A549 (cell line): ENCODE data around the gene TBC1D22A. TPM values are rescaled to one million over a fixed set of nuclear protein-coding genes. Genes with fewer than 3 reads are reported as not detected.
A peak's percentile ranks its signal among the peaks of the same experiment; 100 is the strongest.

Experiments
- ATAC-seq, 2 experiments: fragments of 200-7000 bp in 1 of 2; fragments of >200 bp in 1 of 2; cut with Nextera tagmentation in 1 of 2; cut with Tn5 transposase in 1 of 2; 3 replicates each; pipeline versions ENCODE4 v1.8.0 to v1.9.1; 2018 to 2020; ENCODE audit warnings: mild to moderate bottlenecking in 1 of 2, moderate library complexity in 1 of 2
- CTCF ChIA-PET: fragments of 300-600 bp; sonication (Branson Sonifier 250); formaldehyde crosslinking; extraction: SDS; loops from one replicate; lab custom pipeline; 2021; ENCODE audit warnings: antibody characterized with exemption, inconsistent platforms; lab: Yijun Ruan, JAX
- POLR2A ChIA-PET: fragments of 350-600 bp; formaldehyde crosslinking; extraction: SDS; loops from one replicate; lab custom pipeline; 2021; ENCODE audit warnings: antibody characterized with exemption, inconsistent platforms; lab: Yijun Ruan, JAX
- DNase-seq, 2 experiments: peaks; one replicate each; pipeline versions ENCODE4 v3.0.0 to v3.0.0-alpha.2; 2011 to 2016; ENCODE audit warnings: low read depth in 1 of 2, low spot score in 1 of 2
- FAIRE-seq: peaks from 2 replicates; lab custom pipeline; 2011; peaks lifted over from hg19 to GRCh38; lab: Jason Lieb, UNC
- H3K27ac ChIP-seq, 2 experiments: fragments of >200 bp; sonication (Bioruptor Twin); formaldehyde crosslinking; 3 replicates each; pipeline ENCODE4 v1.5.1; 2016 to 2017
- H3K4me1 ChIP-seq: fragments of >200 bp; sonication (Bioruptor Twin); formaldehyde crosslinking; 3 replicates; pipeline ENCODE4 v1.6.1; 2016
- H3K4me2 ChIP-seq: fragments of >200 bp; sonication (Bioruptor Twin); formaldehyde crosslinking; 3 replicates; pipeline ENCODE4 v1.6.1; 2016
- H3K4me3 ChIP-seq: fragments of >200 bp; sonication (Bioruptor Twin); formaldehyde crosslinking; 3 replicates; pipeline ENCODE4 v1.5.1; 2016
- H3K9me3 ChIP-seq: fragments of >200 bp; sonication (Bioruptor Twin); formaldehyde crosslinking; 3 replicates; pipeline ENCODE4 v1.6.1; 2016
- CHD2 ChIP-seq: fragments of 150-350 bp; IDR thresholded peaks from 2 replicates; pipeline ENCODE4 v1.6.1; 2014; ENCODE audit warnings: low read length; ENCODE audit not compliant: partially characterized antibody
- CHD4 ChIP-seq: fragments of 200-600 bp; sonication (generic); IDR thresholded peaks from 2 replicates; pipeline ENCODE4 v1.6.1; 2016; ENCODE audit warnings: antibody characterized with exemption, mild to moderate bottlenecking, borderline replicate concordance
- EHF ChIP-seq: fragments of 250-450 bp; sonication (Bioruptor Pico); IDR thresholded peaks from 2 replicates; pipeline ENCODE4 v1.5.0; 2020; ENCODE audit warnings: mild to moderate bottlenecking
- ESRRA ChIP-seq: fragments of 150-350 bp; IDR thresholded peaks from 2 replicates; pipeline ENCODE4 v1.6.1; 2014; ENCODE audit warnings: mild to moderate bottlenecking, low read length, borderline replicate concordance
- FOSL2 ChIP-seq, 2 experiments: fragments of 450-650 bp in 1 of 2; fragments of >200 bp in 1 of 2; sonication (Bioruptor Twin) in 1 of 2; formaldehyde crosslinking; IDR thresholded peaks; 2 replicates each; pipeline versions ENCODE4 v1.5.0 to v1.6.1; 2016 to 2020; ENCODE audit warnings: mild to moderate bottlenecking in 1 of 2, moderate library complexity in 1 of 2
- GATA3 ChIP-seq: IDR thresholded peaks from 2 replicates; pipeline ENCODE4 v1.6.1; 2012; ENCODE audit warnings: borderline replicate concordance
- JUNB ChIP-seq: fragments of >200 bp; sonication (Bioruptor Twin); formaldehyde crosslinking; IDR thresholded peaks from 2 replicates; pipeline ENCODE4 v1.6.1; 2016
- KDM5A ChIP-seq: fragments of 200-600 bp; sonication (generic); IDR thresholded peaks from 2 replicates; pipeline ENCODE4 v1.6.1; 2016; ENCODE audit warnings: antibody characterized with exemption, mild to moderate bottlenecking
- MAFK ChIP-seq: fragments of 450-650 bp; IDR thresholded peaks from 2 replicates; pipeline ENCODE4 v1.6.1; 2014; ENCODE audit not compliant: partially characterized antibody
- NFE2L2 ChIP-seq: fragments of 150-350 bp; conservative IDR thresholded peaks from 2 replicates; pipeline ENCODE4 v1.6.1; 2014; ENCODE audit warnings: low read length
- NPAS2 ChIP-seq: fragments of 250-450 bp; sonication (Bioruptor Pico); IDR thresholded peaks from 2 replicates; pipeline ENCODE4 v1.8.0; 2022; ENCODE audit warnings: mild to moderate bottlenecking, moderate library complexity, borderline replicate concordance
- RAD21 ChIP-seq, 2 experiments: fragments of >200 bp in 1 of 2; sonication (Bioruptor Twin) in 1 of 2; formaldehyde crosslinking in 1 of 2; IDR thresholded peaks in 1 of 2; conservative IDR thresholded peaks in 1 of 2; 2 replicates in 1 of 2; 3 replicates in 1 of 2; pipeline ENCODE4 v1.6.1; 2012 to 2018; ENCODE audit warnings: inconsistent platforms in 1 of 2
- RNF2 ChIP-seq: fragments of 200-600 bp; sonication (generic); IDR thresholded peaks from 2 replicates; pipeline ENCODE4 v1.6.1; 2016; ENCODE audit warnings: low read depth, mild to moderate bottlenecking, antibody characterized with exemption, moderate library complexity, borderline replicate concordance
- TFCP2L1 ChIP-seq: fragments of 250-450 bp; sonication (Bioruptor Pico); IDR thresholded peaks from 2 replicates; pipeline ENCODE4 v1.5.0; 2021; ENCODE audit warnings: mild to moderate bottlenecking
- USF2 ChIP-seq: fragments of 450-650 bp; IDR thresholded peaks from 2 replicates; pipeline ENCODE4 v1.6.1; 2014; ENCODE audit warnings: antibody characterized with exemption
- ZC3H11A ChIP-seq: fragments of 450-650 bp; IDR thresholded peaks from 2 replicates; pipeline ENCODE4 v1.6.1; 2014; ENCODE audit warnings: antibody characterized with exemption, mild to moderate bottlenecking
- ZSCAN20 ChIP-seq: fragments of 250-450 bp; sonication (Bioruptor Pico); IDR thresholded peaks from 2 replicates; pipeline ENCODE4 v1.8.0; 2022; ENCODE audit warnings: mild to moderate bottlenecking, moderate library complexity
- WGBS: methylation state at CpG from one replicate; pipeline ENCODE4 v1.1.6; 2017; ENCODE audit errors: missing lambda C conversion rate; 5-methylcytosine and 5-hydroxymethylcytosine counted together
- polyA plus RNA-seq, 4 experiments: library from polyadenylated mRNA; depleted of rRNA in 3 of 4; stranded (reverse); fragments of >200 nt; fragmentation: RNase III in 1 of 4; extraction: RNeasy Plus Mini Kit Qiagen cat#74134 plus additional on column Dnase treatment in 1 of 4; gene quantifications; 2 replicates in 3 of 4; 3 replicates in 1 of 4; pipeline ENCODE4 v1.2.3, GENCODE V29; 2011 to 2017
- TF ChIP-seq, protein P1 (sequence below): IDR thresholded peaks from 2 replicates; pipeline ENCODE4 v1.6.1; 2012
- TF ChIP-seq, protein P2 (sequence below): fragments of 200-600 bp; sonication (generic); IDR thresholded peaks from 2 replicates; pipeline ENCODE4 v1.6.1; 2016; ENCODE audit warnings: antibody characterized with exemption, mild to moderate bottlenecking, moderate library complexity
- TF ChIP-seq, protein P3 (sequence below): fragments of 150-350 bp; IDR thresholded peaks from 2 replicates; pipeline ENCODE4 v1.6.1; 2014; ENCODE audit warnings: low read depth, mild to moderate bottlenecking, low read length

TBC1D22A gene
- polyA plus RNA-seq, 2 of the 4 experiments (the other 2 are of a cell fraction), result 8.9 to 10.8 TPM

GRCh38 chr22:47105085-47105484 is 342.6 kb downstream of the TBC1D22A start (continued):
- TF ChIP-seq RAD21 (conservative IDR thresholded peaks at IDR 0.05 in 1 of 2, IDR thresholded peaks at IDR 0.05 in 1 of 2) (no peak), TFCP2L1 (CRISPR knock-in tag) (no peak), NPAS2 (CRISPR knock-in tag) (no peak)

DNA sequence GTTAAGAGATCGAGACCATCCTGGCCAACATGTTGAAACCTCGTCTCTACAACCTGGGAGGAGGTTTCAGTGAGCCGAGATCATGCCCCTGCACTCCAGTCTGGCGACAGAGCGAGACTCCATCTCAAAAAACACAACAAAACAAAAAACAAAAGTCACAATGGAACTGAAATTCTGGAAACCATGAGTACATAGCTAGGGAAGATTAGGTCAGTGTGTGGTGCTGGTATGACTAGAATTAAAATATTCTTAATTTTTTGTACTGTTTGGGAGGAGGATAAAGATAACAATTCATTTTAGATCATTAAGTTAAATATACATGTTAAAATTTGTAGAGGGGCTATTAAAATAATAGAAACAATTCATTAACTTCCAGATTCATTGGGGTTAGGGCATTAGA is 344.4 kb downstream of the TBC1D22A start:
- Histone ChIP-seq H3K27ac (no peak overlapping the region; a peak in 1 of 6 replicates), H3K4me3 (no peak overlapping the region), H3K4me2 (peak overlapping the region; percentile 44; the same call in 1 of the 3 replicates), H3K4me1 (peaks cover 16% of the 10 kb centered on the region), H3K9me3 (no peaks in the 10 kb centered on the region)
- FAIRE-seq (no peak), ATAC-seq (no peak), DNase-seq (no peak)
- ChIA-PET POLR2A (no interaction called here), CTCF (no interaction called here)
- TF ChIP-seq CHD4 (no peak), EHF (CRISPR knock-in tag) (no peak), ZSCAN20 (CRISPR knock-in tag) (no peak), ESRRA (no peak), MAFK (no peak), GATA3 (no peak), USF2 (no peak), JUNB (no peak), NFE2L2 (no peak), KDM5A (no peak)
- TF ChIP-seq, protein P1, sequence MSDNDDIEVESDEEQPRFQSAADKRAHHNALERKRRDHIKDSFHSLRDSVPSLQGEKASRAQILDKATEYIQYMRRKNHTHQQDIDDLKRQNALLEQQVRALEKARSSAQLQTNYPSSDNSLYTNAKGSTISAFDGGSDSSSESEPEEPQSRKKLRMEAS, result no peak
- TF ChIP-seq, protein P2, sequence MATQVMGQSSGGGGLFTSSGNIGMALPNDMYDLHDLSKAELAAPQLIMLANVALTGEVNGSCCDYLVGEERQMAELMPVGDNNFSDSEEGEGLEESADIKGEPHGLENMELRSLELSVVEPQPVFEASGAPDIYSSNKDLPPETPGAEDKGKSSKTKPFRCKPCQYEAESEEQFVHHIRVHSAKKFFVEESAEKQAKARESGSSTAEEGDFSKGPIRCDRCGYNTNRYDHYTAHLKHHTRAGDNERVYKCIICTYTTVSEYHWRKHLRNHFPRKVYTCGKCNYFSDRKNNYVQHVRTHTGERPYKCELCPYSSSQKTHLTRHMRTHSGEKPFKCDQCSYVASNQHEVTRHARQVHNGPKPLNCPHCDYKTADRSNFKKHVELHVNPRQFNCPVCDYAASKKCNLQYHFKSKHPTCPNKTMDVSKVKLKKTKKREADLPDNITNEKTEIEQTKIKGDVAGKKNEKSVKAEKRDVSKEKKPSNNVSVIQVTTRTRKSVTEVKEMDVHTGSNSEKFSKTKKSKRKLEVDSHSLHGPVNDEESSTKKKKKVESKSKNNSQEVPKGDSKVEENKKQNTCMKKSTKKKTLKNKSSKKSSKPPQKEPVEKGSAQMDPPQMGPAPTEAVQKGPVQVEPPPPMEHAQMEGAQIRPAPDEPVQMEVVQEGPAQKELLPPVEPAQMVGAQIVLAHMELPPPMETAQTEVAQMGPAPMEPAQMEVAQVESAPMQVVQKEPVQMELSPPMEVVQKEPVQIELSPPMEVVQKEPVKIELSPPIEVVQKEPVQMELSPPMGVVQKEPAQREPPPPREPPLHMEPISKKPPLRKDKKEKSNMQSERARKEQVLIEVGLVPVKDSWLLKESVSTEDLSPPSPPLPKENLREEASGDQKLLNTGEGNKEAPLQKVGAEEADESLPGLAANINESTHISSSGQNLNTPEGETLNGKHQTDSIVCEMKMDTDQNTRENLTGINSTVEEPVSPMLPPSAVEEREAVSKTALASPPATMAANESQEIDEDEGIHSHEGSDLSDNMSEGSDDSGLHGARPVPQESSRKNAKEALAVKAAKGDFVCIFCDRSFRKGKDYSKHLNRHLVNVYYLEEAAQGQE, result no peak
- TF ChIP-seq, protein P3, sequence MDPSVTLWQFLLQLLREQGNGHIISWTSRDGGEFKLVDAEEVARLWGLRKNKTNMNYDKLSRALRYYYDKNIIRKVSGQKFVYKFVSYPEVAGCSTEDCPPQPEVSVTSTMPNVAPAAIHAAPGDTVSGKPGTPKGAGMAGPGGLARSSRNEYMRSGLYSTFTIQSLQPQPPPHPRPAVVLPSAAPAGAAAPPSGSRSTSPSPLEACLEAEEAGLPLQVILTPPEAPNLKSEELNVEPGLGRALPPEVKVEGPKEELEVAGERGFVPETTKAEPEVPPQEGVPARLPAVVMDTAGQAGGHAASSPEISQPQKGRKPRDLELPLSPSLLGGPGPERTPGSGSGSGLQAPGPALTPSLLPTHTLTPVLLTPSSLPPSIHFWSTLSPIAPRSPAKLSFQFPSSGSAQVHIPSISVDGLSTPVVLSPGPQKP, result no peak
- 98% methylated on average over 5 of the region's 5 CpGs for WGBS

- peak overlapping the region; percentile 44; the same call in 2 of the 3 replicates for H3K4me2 ChIP-seq
- peak overlapping the region in 1 of 2 experiments; percentile 33; a peak in 2 of 6 replicates for H3K27ac ChIP-seq
- FAIRE-seq, result no peak
These were observed 345.0 kb downstream of the TBC1D22A start for GRCh38 chr22:47107431-47107830.

More at GRCh38 chr22:47107431-47107830, 345.0 kb downstream of the TBC1D22A start:
- no peak; the same call in 1 of the 2 replicates for TF ChIP-seq FOSL2 (IDR thresholded peaks at IDR 0.05)
- 0 out of 2 replicates have a peak, but pooled peaks have one; percentile 26 for TF ChIP-seq FOSL2 (CRISPR knock-in tag; IDR thresholded peaks at IDR 0.05)
- TF ChIP-seq JUNB, result 0 out of 2 replicates have a peak, but pooled peaks have one; percentile 34
- no peak for TF ChIP-seq CHD2
- no peak for TF ChIP-seq ZC3H11A
- TF ChIP-seq RAD21 (conservative IDR thresholded peaks at IDR 0.05 in 1 of 2, IDR thresholded peaks at IDR 0.05 in 1 of 2), result no peak
- no peak for TF ChIP-seq RNF2
- 16% methylated on average over 2 of the region's 2 CpGs for WGBS
- Histone ChIP-seq H3K4me3 (no peak overlapping the region), H3K4me1 (peaks cover 11% of the 10 kb centered on the region; the same call in 2 of the 3 replicates), H3K9me3 (no peaks in the 10 kb centered on the region)
- ChIA-PET CTCF (no interaction called here), POLR2A (no interaction called here)
- DNase-seq (no peak), ATAC-seq (no peak)
